GM21825 (cell line): ENCODE data around the gene NUDT6.
A peak's percentile ranks its signal among the peaks of the same experiment; 100 is the strongest.
"Not testable (repeated sequence)": the region's sequence is repeated elsewhere in the genome, so short reads cannot be mapped to it uniquely, and the experiment has no call there.

Experiments
- ATAC-seq: cut with Tn5 transposase; IDR thresholded peaks from one replicate; pipeline ENCODE4 v1.9.1; 2021; ENCODE audit warnings: mild to moderate bottlenecking, moderate library complexity; ENCODE audit not compliant: unreplicated experiment

NUDT6 gene

GRCh38 chr4:122921971-122922876 is at the start of gene NUDT6:
NUDT6 (minus strand) TSS chr4:122922597; CDS start chr4:122922572, 25 bp downstream.
- peak; percentile 63 for ATAC-seq

GRCh38 chr4:122968227-122968812 is 45.9 kb upstream of the NUDT6 start:
- ATAC-seq, result no peak

GRCh38 chr4:122967231-122967630 is 44.8 kb upstream of the NUDT6 start:
- no peak for ATAC-seq

GRCh38 chr4:122966201-122966600 is 43.8 kb upstream of the NUDT6 start:
- no peak for ATAC-seq

- ATAC-seq, result no peak
These were observed 40.8 kb upstream of the NUDT6 start for GRCh38 chr4:122963216-122963615.

GRCh38 chr4:122960611-122961000 is 38.2 kb upstream of the NUDT6 start:
- no peak for ATAC-seq

GRCh38 chr4:122959981-122960610 is 37.7 kb upstream of the NUDT6 start:
- ATAC-seq, result no peak

GRCh38 chr4:122959441-122959840 is 37.0 kb upstream of the NUDT6 start:
- ATAC-seq, result no peak

GRCh38 chr4:122958505-122958904 is 36.1 kb upstream of the NUDT6 start:
- ATAC-seq, result no peak

- no peak for ATAC-seq
These were observed 31.5 kb upstream of the NUDT6 start for GRCh38 chr4:122953924-122954323.

- ATAC-seq, result no peak
These were observed 29.6 kb upstream of the NUDT6 start for GRCh38 chr4:122952028-122952427.

- ATAC-seq, result no peak
These were observed 26.3 kb upstream of the NUDT6 start for GRCh38 chr4:122948671-122949070.

GRCh38 chr4:122946142-122946541 is 23.7 kb upstream of the NUDT6 start:
- no peak for ATAC-seq

GRCh38 chr4:122945136-122945535 is 22.7 kb upstream of the NUDT6 start:
- not testable (repeated sequence) for ATAC-seq

GRCh38 chr4:122932763-122933162 is 10.4 kb upstream of the NUDT6 start:
- no peak for ATAC-seq

GRCh38 chr4:122930862-122931261 is 8.5 kb upstream of the NUDT6 start:
- no peak for ATAC-seq

- ATAC-seq, result no peak
These were observed 6.5 kb upstream of the NUDT6 start for GRCh38 chr4:122928930-122929329.

- ATAC-seq, result peak; percentile 95
These were observed 597 bp upstream of the NUDT6 start for GRCh38 chr4:122922877-122923511.

- no peak for ATAC-seq
These were observed 1.1 kb downstream of the NUDT6 start for GRCh38 chr4:122921300-122921699.

GRCh38 chr4:122920473-122920872 is 1.9 kb downstream of the NUDT6 start:
- ATAC-seq, result no peak

- no peak for ATAC-seq
These were observed 4.7 kb downstream of the NUDT6 start for GRCh38 chr4:122917731-122918130.
